GM23338 (cell line): ENCODE results near the gene PRR12. TPM values are rescaled to one million over a fixed set of nuclear protein-coding genes. Genes with fewer than 3 reads are reported as not detected.

Experiments used
- ATAC-seq: fragments of 200-7000 bp; cut with Tn5 transposase; 3 replicates; pipeline ENCODE4 v1.9.1; 2020
- DNase-seq: peaks from one replicate; pipeline ENCODE4 v3.0.0-alpha.2; 2015; ENCODE audit warnings: low spot score
- H2AFZ ChIP-seq: fragments of 200-600 bp; sonication (generic); 2 replicates; pipeline ENCODE4 v1.8.0; 2016; ENCODE audit warnings: antibody characterized with exemption, mild to moderate bottlenecking, moderate library complexity
- H3F3A ChIP-seq: fragments of 200-600 bp; sonication (generic); replicated peaks from 2 replicates; pipeline ENCODE4 v1.8.0; 2017; ENCODE audit warnings: antibody characterized with exemption, mixed run types, low read depth
- H3K27ac ChIP-seq: fragments of 200-600 bp; sonication (generic); 2 replicates; pipeline ENCODE4 v1.6.1; 2016; ENCODE audit warnings: low read depth
- H3K27me3 ChIP-seq: fragments of 200-600 bp; sonication (generic); 2 replicates; pipeline ENCODE4 v1.8.0; 2016; ENCODE audit warnings: mild to moderate bottlenecking, mixed run types, moderate library complexity; ENCODE audit not compliant: insufficient read depth
- H3K36me3 ChIP-seq: fragments of 200-600 bp; sonication (generic); 2 replicates; pipeline ENCODE4 v1.8.0; 2016; ENCODE audit warnings: mild to moderate bottlenecking; ENCODE audit not compliant: insufficient read depth
- H3K4me1 ChIP-seq: fragments of 200-600 bp; sonication (generic); 2 replicates; pipeline ENCODE4 v1.8.0; 2016; ENCODE audit warnings: mild to moderate bottlenecking, moderate library complexity; ENCODE audit not compliant: insufficient read depth
- H3K4me2 ChIP-seq: fragments of 200-600 bp; sonication (generic); 2 replicates; pipeline ENCODE4 v1.7.1; 2017; ENCODE audit warnings: mixed run types
- H3K4me3 ChIP-seq: fragments of 200-600 bp; sonication (generic); 2 replicates; pipeline ENCODE4 v1.6.1; 2016; ENCODE audit warnings: mixed run types
- H3K79me2 ChIP-seq: fragments of 200-600 bp; sonication (generic); replicated peaks from 2 replicates; pipeline ENCODE4 v1.8.0; 2017; ENCODE audit warnings: mild to moderate bottlenecking; ENCODE audit not compliant: insufficient read depth
- H3K9me2 ChIP-seq: fragments of 200-600 bp; sonication (generic); 2 replicates; pipeline ENCODE4 v1.8.0; 2017; ENCODE audit not compliant: insufficient read depth
- H4K20me1 ChIP-seq: fragments of 200-600 bp; sonication (generic); replicated peaks from 2 replicates; pipeline ENCODE4 v1.8.0; 2017; ENCODE audit warnings: mild to moderate bottlenecking; ENCODE audit not compliant: insufficient read depth
- H3K27ac Mint-ChIP-seq: 2 replicates; pipeline ENCODE4 v1.8.0; 2020; ENCODE audit warnings: inconsistent platforms, mild to moderate bottlenecking, moderate library complexity, mixed read lengths
- H3K27me3 Mint-ChIP-seq: 3 replicates; pipeline ENCODE4 v1.8.0; 2022; ENCODE audit warnings: low read depth, mild to moderate bottlenecking, moderate library complexity, mixed read lengths, inconsistent platforms; ENCODE audit not compliant: insufficient read depth, poor library complexity
- H3K36me3 Mint-ChIP-seq: 3 replicates; pipeline ENCODE4 v1.8.0; 2021; ENCODE audit warnings: low read depth, mild to moderate bottlenecking, inconsistent platforms, moderate library complexity, mixed read lengths
- H3K4me1 Mint-ChIP-seq: 3 replicates; pipeline ENCODE4 v1.8.0; 2020; ENCODE audit warnings: mild to moderate bottlenecking, inconsistent platforms, mixed read lengths
- H3K4me3 Mint-ChIP-seq: 3 replicates; pipeline ENCODE4 v1.8.0; 2021; ENCODE audit warnings: moderate library complexity, mild to moderate bottlenecking, inconsistent platforms, mixed read lengths
- H3K9me3 Mint-ChIP-seq: 3 replicates; pipeline ENCODE4 v1.8.0; 2020; ENCODE audit warnings: moderate library complexity, mild to moderate bottlenecking, inconsistent platforms, mixed read lengths
- CREB1 ChIP-seq: fragments of 250-450 bp; sonication (Bioruptor Pico); IDR thresholded peaks from 2 replicates; pipeline ENCODE4 v1.5.0; 2020; ENCODE audit warnings: low read depth, mild to moderate bottlenecking, moderate library complexity
- ETS1 ChIP-seq: IDR thresholded peaks from 2 replicates; pipeline ENCODE4 v1.6.1; 2016; ENCODE audit warnings: antibody characterized with exemption
- EZH2 ChIP-seq: fragments of 200-600 bp; sonication (generic); IDR thresholded peaks from one replicate; pipeline ENCODE4 v1.8.0; 2017; ENCODE audit warnings: antibody characterized with exemption, mild to moderate bottlenecking, low read depth; ENCODE audit not compliant: unreplicated experiment
- EZH2phosphoT487 ChIP-seq: fragments of 200-600 bp; sonication (generic); IDR thresholded peaks from one replicate; pipeline ENCODE4 v1.8.1; 2018; ENCODE audit warnings: antibody characterized with exemption; ENCODE audit not compliant: unreplicated experiment
- JUNB ChIP-seq: IDR thresholded peaks from one replicate; pipeline ENCODE4 v1.6.1; 2016; ENCODE audit warnings: antibody characterized with exemption; ENCODE audit not compliant: unreplicated experiment
- NANOG ChIP-seq: IDR thresholded peaks from 2 replicates; pipeline ENCODE4 v1.6.1; 2016; ENCODE audit warnings: antibody characterized with exemption, borderline replicate concordance
- POLR2AphosphoS5 ChIP-seq: IDR thresholded peaks from 2 replicates; pipeline ENCODE4 v1.6.1; 2016; ENCODE audit warnings: antibody characterized with exemption, low read depth
- STAT1 ChIP-seq: IDR thresholded peaks from one replicate; pipeline ENCODE4 v1.6.1; 2016; ENCODE audit warnings: antibody characterized with exemption; ENCODE audit not compliant: unreplicated experiment
- ZNF114 ChIP-seq: fragments of 250-450 bp; sonication (Bioruptor Pico); IDR thresholded peaks from 2 replicates; pipeline ENCODE4 v1.5.0; 2020; ENCODE audit warnings: mild to moderate bottlenecking, moderate library complexity
- ZNF331 ChIP-seq: fragments of 250-450 bp; sonication (Bioruptor Pico); IDR thresholded peaks from 2 replicates; pipeline ENCODE4 v1.5.0; 2020; ENCODE audit warnings: low read depth, mild to moderate bottlenecking, moderate library complexity
- ZNF462 ChIP-seq: fragments of 250-450 bp; sonication (Bioruptor Pico); IDR thresholded peaks from 2 replicates; pipeline ENCODE4 v1.5.0; 2020; ENCODE audit warnings: mild to moderate bottlenecking, moderate library complexity
- polyA plus RNA-seq: library from polyadenylated mRNA; unstranded; fragments of >200 nt; fragmentation: Nextera tagmentation; extraction: Ambion mirVana; gene quantifications from 2 replicates; pipeline ENCODE4 v1.2.1, GENCODE V29; 2016
- total RNA-seq: library from RNA; depleted of rRNA; stranded (reverse); fragments of >200 nt; shearing (Covaris generic); gene quantifications from 2 replicates; pipeline ENCODE4 v1.2.3, GENCODE V29; 2014
- TF ChIP-seq, protein P1 (sequence below), 2 experiments: fragments of 200-600 bp in 1 of 2; sonication (generic) in 1 of 2; conservative IDR thresholded peaks; 2 replicates each; pipeline versions ENCODE4 v1.5.1 to v1.6.1; 2016 to 2017; ENCODE audit warnings: antibody characterized with exemption in 2 of 2, low read depth in 2 of 2, mild to moderate bottlenecking in 2 of 2, moderate library complexity in 1 of 2
- TF ChIP-seq, protein P2 (sequence below): IDR thresholded peaks from one replicate; pipeline ENCODE4 v1.6.1; 2018; ENCODE audit warnings: antibody characterized with exemption; ENCODE audit not compliant: unreplicated experiment

PRR12 gene
- total and polyA plus RNA-seq, 2 experiments from 2014 or later = 8.6 to 41.6 TPM

- peak overlapping the region; percentile 49 for H3K4me3 ChIP-seq
- peaks cover 48% of the 10 kb centered on the region for H3K4me1 ChIP-seq
- Mint-ChIP-seq H3K9me3 (peaks cover 2% of the 10 kb centered on the region; the same call in 1 of the 3 replicates), H3K27ac (no peak overlapping the region), H3K4me3 (peak overlapping the region; percentile 97), H3K36me3 (peaks cover 2% of the 10 kb centered on the region; the same call in 1 of the 3 replicates), H3K4me1 (peaks cover 68% of the 10 kb centered on the region), H3K27me3 (peaks cover 49% of the 10 kb centered on the region)
- peaks cover 11% of the 10 kb centered on the region; the same call in 1 of the 2 replicates for H3K27me3 ChIP-seq
- TF ChIP-seq STAT1 (no peak), ETS1 (no peak), NANOG (no peak), EZH2 (no peak), JUNB (no peak), ZNF462 (CRISPR knock-in tag) (no peak), POLR2AphosphoS5 (no peak), EZH2phosphoT487 (no peak), ZNF331 (CRISPR knock-in tag) (no peak), ZNF114 (no peak), CREB1 (CRISPR knock-in tag) (no peak)
- TF ChIP-seq, protein P1, sequence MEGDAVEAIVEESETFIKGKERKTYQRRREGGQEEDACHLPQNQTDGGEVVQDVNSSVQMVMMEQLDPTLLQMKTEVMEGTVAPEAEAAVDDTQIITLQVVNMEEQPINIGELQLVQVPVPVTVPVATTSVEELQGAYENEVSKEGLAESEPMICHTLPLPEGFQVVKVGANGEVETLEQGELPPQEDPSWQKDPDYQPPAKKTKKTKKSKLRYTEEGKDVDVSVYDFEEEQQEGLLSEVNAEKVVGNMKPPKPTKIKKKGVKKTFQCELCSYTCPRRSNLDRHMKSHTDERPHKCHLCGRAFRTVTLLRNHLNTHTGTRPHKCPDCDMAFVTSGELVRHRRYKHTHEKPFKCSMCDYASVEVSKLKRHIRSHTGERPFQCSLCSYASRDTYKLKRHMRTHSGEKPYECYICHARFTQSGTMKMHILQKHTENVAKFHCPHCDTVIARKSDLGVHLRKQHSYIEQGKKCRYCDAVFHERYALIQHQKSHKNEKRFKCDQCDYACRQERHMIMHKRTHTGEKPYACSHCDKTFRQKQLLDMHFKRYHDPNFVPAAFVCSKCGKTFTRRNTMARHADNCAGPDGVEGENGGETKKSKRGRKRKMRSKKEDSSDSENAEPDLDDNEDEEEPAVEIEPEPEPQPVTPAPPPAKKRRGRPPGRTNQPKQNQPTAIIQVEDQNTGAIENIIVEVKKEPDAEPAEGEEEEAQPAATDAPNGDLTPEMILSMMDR (conservative IDR thresholded peaks at IDR 0.05; ENCODE audit: low read depth in 2 of 2) = no peak
- TF ChIP-seq, protein P2, sequence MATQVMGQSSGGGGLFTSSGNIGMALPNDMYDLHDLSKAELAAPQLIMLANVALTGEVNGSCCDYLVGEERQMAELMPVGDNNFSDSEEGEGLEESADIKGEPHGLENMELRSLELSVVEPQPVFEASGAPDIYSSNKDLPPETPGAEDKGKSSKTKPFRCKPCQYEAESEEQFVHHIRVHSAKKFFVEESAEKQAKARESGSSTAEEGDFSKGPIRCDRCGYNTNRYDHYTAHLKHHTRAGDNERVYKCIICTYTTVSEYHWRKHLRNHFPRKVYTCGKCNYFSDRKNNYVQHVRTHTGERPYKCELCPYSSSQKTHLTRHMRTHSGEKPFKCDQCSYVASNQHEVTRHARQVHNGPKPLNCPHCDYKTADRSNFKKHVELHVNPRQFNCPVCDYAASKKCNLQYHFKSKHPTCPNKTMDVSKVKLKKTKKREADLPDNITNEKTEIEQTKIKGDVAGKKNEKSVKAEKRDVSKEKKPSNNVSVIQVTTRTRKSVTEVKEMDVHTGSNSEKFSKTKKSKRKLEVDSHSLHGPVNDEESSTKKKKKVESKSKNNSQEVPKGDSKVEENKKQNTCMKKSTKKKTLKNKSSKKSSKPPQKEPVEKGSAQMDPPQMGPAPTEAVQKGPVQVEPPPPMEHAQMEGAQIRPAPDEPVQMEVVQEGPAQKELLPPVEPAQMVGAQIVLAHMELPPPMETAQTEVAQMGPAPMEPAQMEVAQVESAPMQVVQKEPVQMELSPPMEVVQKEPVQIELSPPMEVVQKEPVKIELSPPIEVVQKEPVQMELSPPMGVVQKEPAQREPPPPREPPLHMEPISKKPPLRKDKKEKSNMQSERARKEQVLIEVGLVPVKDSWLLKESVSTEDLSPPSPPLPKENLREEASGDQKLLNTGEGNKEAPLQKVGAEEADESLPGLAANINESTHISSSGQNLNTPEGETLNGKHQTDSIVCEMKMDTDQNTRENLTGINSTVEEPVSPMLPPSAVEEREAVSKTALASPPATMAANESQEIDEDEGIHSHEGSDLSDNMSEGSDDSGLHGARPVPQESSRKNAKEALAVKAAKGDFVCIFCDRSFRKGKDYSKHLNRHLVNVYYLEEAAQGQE = no peak
- H3K9me2 ChIP-seq = no peaks in the 10 kb centered on the region
- ATAC-seq (no peak), DNase-seq (peak; percentile 21)
- H3K27ac ChIP-seq = no peak overlapping the region
- H2AFZ ChIP-seq = no peak overlapping the region
- no peaks in the 10 kb centered on the region for H3K36me3 ChIP-seq
- H3K4me2 ChIP-seq = peak overlapping the region; percentile 70
- H3F3A ChIP-seq = peaks cover 27% of the 10 kb centered on the region
- peaks cover 13% of the 10 kb centered on the region for H4K20me1 ChIP-seq
- peaks cover 23% of the 10 kb centered on the region for H3K79me2 ChIP-seq
Measured at GRCh38 chr19:49639401-49640112, 48.6 kb downstream of the PRR12 start.
